Thyroid gland (tissue), 4 donors: ENCODE results near the gene C2CD2. TPM values are rescaled to one million over a fixed set of nuclear protein-coding genes. Genes with fewer than 3 reads are reported as not detected.

Experiments
- DNase-seq, 2 donors: peaks; one replicate each; pipeline ENCODE4 v3.0.0-alpha.2; 2019
- H3K27ac ChIP-seq, 3 donors: fragments of 200-600 bp; sonication (generic); 1 replicate in 2 of 3; 2 replicates in 1 of 3; pipeline ENCODE4 v1.5.1; 2016 to 2019; ENCODE audit warnings: mild to moderate bottlenecking in 1 of 3, moderate library complexity in 1 of 3
- H3K27me3 ChIP-seq: fragments of 200-600 bp; sonication (generic); one replicate; pipeline ENCODE4 v1.5.1; 2019
- H3K36me3 ChIP-seq, 2 donors: fragments of 200-600 bp; sonication (generic); one replicate each; pipeline ENCODE4 v1.5.1; 2016 to 2019
- H3K4me1 ChIP-seq, 2 donors: fragments of 200-600 bp; sonication (generic); one replicate each; pipeline ENCODE4 v1.5.1; 2017 to 2019
- H3K4me3 ChIP-seq, 3 donors: fragments of 200-600 bp; sonication (generic); replicated peaks in 1 of 3; 1 replicate in 2 of 3; 2 replicates in 1 of 3; pipeline ENCODE4 v1.5.1; 2016; ENCODE audit warnings: mild to moderate bottlenecking in 1 of 3
- H3K9me3 ChIP-seq: fragments of 200-600 bp; sonication (generic); one replicate; pipeline ENCODE4 v1.5.1; 2017
- CTCF ChIP-seq, 6 experiments: fragments of 200-600 bp in 3 of 6; fragments of 450-650 bp in 3 of 6; sonication (generic) in 3 of 6; IDR thresholded peaks; one replicate each; pipeline ENCODE4 v1.5.1; 2016 to 2019; ENCODE audit warnings: antibody characterized with exemption in 6 of 6, mild to moderate bottlenecking in 2 of 6, inconsistent platforms in 1 of 6, moderate library complexity in 1 of 6
- POLR2A ChIP-seq, 2 donors: fragments of 450-650 bp; IDR thresholded peaks; one replicate each; pipeline ENCODE4 v1.6.1; 2017; ENCODE audit warnings: antibody characterized with exemption in 2 of 2, mild to moderate bottlenecking in 2 of 2, moderate library complexity in 1 of 2
- WGBS, 2 donors: methylation state at CpG; one replicate each; pipeline ENCODE4 v1.1.5; 2017; 5-methylcytosine and 5-hydroxymethylcytosine counted together
- intact Hi-C: fragments of 100-400 bp; cut with DNase I; formaldehyde crosslinking; loops from one replicate; pipeline ENCODE4 v1.15.1; 2023
- total RNA-seq, 4 donors: library from RNA; depleted of rRNA; stranded (reverse); fragments of >200 nt; gene quantifications; one replicate each; pipeline ENCODE4 v1.2.3, GENCODE V29; 2016

C2CD2 gene
- total RNA-seq, 4 donors from 2014 or later: 12.7 to 22.7 (median 20.0) TPM

DNA sequence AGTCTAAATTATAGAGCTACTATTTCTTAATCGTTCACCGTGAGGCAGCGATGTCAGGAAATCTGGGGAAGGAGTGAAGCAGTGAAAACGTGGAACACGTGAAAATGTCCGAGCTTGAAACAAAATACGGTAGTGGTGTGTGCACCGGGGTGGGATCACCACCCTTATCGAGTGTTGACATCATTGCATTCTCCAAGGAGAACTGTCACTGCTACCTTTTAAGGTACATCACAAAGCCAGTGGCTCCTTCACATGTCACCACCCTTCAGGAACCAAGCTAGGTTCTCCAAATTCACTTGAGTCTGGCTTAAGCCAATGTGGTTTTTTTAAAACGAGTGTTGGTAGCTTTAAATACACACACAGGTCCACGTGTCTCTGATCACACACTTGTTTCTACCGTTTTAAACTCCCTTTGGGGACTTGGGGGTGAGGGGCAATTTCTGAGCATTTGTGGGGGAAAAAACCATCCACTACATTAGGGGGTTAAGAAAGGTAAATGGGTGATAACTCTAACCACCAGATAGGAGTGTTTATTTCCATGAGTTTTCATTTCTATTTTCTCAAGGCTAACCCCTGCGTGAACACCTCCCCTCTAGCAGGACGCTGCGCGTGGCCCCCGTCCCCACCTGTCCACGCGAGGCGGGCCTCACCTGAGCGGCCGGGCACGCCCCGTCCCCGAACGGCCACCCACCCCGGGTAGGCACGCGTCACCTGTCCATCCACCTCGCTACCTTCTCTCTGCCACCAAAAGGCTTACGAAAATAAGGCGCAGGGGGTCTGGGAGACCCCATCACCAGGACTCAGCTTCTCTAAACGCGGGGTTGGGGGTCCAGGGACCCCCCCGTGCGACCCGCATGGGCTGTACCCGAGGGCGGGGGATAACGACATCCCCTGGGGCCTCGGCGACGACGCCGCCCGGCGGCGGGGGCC is 75.7 kb downstream of the C2CD2 start:
- Histone ChIP-seq H3K27ac (peak overlapping the region in 1 of 3 donors; percentile 67), H3K27me3 (no peaks in the 10 kb centered on the region), H3K9me3 (no peaks in the 10 kb centered on the region), H3K4me1 (peaks cover 6 to 10% of the 10 kb centered on the region in 2 donors), H3K36me3 (no peaks in the 10 kb centered on the region), H3K4me3 (peak overlapping the region; percentile 41 to 70 (median 66))
- 1 to 2% methylated on average over 28 to 34 of the region's 48 CpGs for WGBS, 2 donors
- no peak for TF ChIP-seq CTCF (IDR thresholded peaks at IDR 0.05)
- no peak for TF ChIP-seq POLR2A (IDR thresholded peaks at IDR 0.05)
- intact Hi-C loops: no loop called here
- peak; percentile 60 to 61 for DNase-seq

- intact Hi-C loops: no loop called here
- no peak overlapping the region for H3K4me3 ChIP-seq
- H3K27ac ChIP-seq: peak overlapping the region in 1 of 3 donors; percentile 24
- no peaks in the 10 kb centered on the region for H3K9me3 ChIP-seq
- peaks cover 6 to 10% of the 10 kb centered on the region in 2 donors for H3K4me1 ChIP-seq
- WGBS, 2 donors: 93 to 95% methylated on average over 11 of the region's 11 CpGs
- no peak for DNase-seq
- H3K36me3 ChIP-seq: no peaks in the 10 kb centered on the region
- no peaks in the 10 kb centered on the region for H3K27me3 ChIP-seq
- TF ChIP-seq CTCF (IDR thresholded peaks at IDR 0.05): no peak
- TF ChIP-seq POLR2A (IDR thresholded peaks at IDR 0.05): no peak
Measured at GRCh38 chr21:41876928-41877652, 76.7 kb downstream of the C2CD2 start.

- no peak for TF ChIP-seq CTCF (IDR thresholded peaks at IDR 0.05)
- no peak for TF ChIP-seq POLR2A (IDR thresholded peaks at IDR 0.05)
- intact Hi-C loops: no loop called here
- H3K4me3 ChIP-seq: no peak overlapping the region
- peaks cover 6 to 10% of the 10 kb centered on the region in 2 donors for H3K4me1 ChIP-seq
- no peak for DNase-seq
- no peaks in the 10 kb centered on the region for H3K9me3 ChIP-seq
- no peaks in the 10 kb centered on the region for H3K27me3 ChIP-seq
- WGBS, 2 donors: 90 to 95% methylated on average over 7 to 8 of the region's 8 CpGs
- H3K36me3 ChIP-seq: no peaks in the 10 kb centered on the region
- H3K27ac ChIP-seq: no peak overlapping the region
Measured at GRCh38 chr21:41876396-41876795, 77.4 kb downstream of the C2CD2 start.

- WGBS, 2 donors: 92 to 96% methylated on average over 7 to 8 of the region's 8 CpGs
- intact Hi-C loops: no loop called here
Measured at GRCh38 chr21:41875086-41875485, 78.7 kb downstream of the C2CD2 start.

More at GRCh38 chr21:41875086-41875485, 78.7 kb downstream of the C2CD2 start:
- no peak for DNase-seq
- no peaks in the 10 kb centered on the region for H3K9me3 ChIP-seq
- no peaks in the 10 kb centered on the region for H3K36me3 ChIP-seq
- H3K4me1 ChIP-seq: peaks cover 5 to 10% of the 10 kb centered on the region in 2 donors
- no peak overlapping the region for H3K4me3 ChIP-seq
- TF ChIP-seq POLR2A (IDR thresholded peaks at IDR 0.05) (no peak), CTCF (IDR thresholded peaks at IDR 0.05) (no peak)
- no peaks in the 10 kb centered on the region for H3K27me3 ChIP-seq
- H3K27ac ChIP-seq: no peak overlapping the region
